GM21515 (cell line): ENCODE measurements around the gene ZC3H7A.
"Not testable (repeated sequence)": the region's sequence is repeated elsewhere in the genome, so short reads cannot be mapped to it uniquely, and the experiment has no call there.

Experiments used
- ATAC-seq: cut with Tn5 transposase; IDR thresholded peaks from one replicate; pipeline ENCODE4 v1.9.1; 2021; ENCODE audit not compliant: unreplicated experiment

Gene ZC3H7A

GRCh38 chr16:11799509-11800381, 2.7 kb upstream of the ZC3H7A start:
- no peak for ATAC-seq

DNA sequence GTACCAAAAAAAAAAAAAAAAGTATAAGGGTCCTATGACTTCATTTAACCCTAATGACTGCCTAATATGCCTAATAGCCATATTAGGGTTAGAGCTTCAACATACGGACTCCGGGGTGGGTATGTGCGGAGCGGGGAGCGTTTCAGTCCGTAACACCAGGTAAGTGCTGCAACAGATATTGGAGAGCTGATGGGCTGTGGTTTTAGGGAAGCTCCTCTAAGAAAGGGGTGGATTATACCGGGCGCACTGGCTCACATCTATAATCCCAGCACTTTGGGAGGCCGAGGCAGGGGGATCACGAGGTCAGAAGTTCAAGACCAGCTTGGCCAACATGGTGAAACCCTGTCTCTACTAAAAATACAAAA, 1.9 kb upstream of the ZC3H7A start:
- ATAC-seq, result no peak

- ATAC-seq, result no peak
These were observed 870 bp upstream of the ZC3H7A start for GRCh38 chr16:11797957-11798299.

DNA sequence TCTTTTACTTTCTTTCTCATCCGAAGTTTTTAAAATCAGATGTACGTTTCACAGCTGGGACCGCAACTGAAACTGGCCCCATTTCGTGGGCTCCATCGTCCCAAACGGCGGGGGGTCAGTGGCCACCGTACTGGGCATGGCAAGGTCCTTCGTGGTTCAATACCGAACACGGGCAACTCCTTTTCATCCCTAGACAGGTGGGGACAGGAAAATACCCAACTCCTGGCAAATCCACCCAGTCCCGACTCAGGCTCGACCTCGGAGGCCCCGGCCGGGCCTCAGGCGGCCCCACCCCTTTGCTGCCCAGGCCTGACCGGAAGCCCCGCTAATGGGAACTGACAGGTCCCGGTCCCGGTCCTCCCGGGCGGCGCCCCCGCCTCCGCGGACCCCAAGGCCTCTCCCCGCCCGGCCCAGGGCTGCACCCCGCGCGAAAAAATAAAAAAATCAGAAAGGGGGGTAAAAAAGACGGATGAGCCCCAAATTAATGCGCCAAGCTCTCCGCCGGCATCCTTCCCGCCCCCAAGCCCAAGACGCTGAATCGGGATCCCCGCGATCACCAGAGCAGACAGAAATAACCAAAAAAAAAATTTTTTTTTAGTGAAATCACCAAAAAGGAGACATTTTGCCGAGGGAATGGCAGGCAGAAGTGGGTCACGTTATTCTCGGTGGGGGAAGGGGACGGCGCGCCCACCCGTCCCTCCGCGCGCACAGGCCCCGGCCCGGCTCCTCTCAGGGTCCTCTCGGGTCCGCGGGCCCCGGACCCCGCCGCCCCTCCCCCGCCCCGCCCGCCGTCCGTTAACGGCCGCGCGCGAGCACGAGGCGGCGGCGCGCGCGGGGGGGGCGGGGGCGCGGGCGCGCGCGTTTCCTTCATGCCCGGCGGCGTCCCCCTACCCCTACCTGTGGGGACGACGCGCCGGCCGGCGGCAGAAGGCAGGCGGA, 562 bp downstream of the ZC3H7A start:
- ATAC-seq, result peak; percentile 11

- ATAC-seq, result no peak
These were observed 1.2 kb downstream of the ZC3H7A start for GRCh38 chr16:11795887-11796226.

DNA sequence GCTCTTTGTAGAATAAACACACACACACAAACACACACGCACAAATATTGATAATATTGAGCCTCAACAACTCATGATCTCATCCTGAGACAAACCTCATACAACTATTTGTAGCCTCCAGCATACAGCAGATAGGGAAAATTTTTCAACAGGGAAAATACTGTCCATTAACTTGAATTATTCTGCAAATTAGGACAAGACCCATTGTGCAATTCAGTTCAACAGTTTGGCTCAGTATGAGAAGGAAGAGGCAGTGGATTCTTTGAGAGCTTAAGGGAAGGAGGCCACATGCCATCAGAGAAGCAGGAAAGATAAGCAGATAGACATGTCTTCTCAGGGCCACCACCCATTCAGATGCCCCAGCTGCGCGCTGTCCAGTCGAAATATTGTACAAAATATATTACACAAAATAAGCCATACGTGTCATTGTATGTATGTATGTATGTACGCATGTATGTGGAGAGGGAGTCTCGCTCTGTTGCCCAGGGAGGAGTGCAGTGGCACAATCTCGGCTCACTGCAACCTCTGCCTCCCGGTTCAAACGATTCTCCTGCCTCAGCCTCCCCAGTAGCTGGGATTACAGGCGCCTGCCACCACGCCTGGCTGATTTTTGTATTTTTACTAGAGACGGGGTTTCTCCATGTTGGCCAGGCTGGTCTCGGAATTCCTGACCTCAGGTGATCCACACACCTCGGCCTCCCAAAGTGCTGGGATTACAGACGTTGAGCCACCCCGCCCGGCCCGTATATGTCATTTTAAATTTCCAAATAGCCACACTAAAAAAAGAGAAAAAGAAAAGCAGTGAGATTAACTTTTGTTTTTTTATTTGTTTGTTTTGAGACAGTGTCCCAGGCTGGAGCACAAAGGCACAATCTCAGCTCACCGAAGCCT, 1.8 kb downstream of the ZC3H7A start:
- no peak for ATAC-seq

DNA sequence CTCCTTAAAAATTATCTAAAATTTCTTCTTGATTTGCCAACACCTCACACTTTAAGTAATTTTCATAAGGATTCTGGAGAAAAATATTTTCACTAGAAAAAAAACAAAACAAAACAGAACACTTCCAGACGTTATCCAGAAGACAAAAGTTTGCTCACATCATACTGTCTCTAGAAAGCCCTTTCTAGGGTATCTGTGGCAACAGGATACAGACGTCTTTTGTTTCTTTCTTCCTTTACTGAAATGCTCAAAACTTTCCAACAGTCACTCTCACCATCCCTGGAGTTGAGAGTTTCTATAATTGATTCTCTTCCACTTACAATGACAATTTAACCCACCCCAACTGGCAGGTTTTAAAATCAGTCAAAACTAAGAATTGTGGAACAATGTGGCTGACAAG, 2.6 kb downstream of the ZC3H7A start:
- ATAC-seq, result no peak

GRCh38 chr16:11793840-11794239, 3.2 kb downstream of the ZC3H7A start:
- no peak for ATAC-seq

- no peak for ATAC-seq
These were observed 4.4 kb downstream of the ZC3H7A start for GRCh38 chr16:11792410-11793241.

DNA sequence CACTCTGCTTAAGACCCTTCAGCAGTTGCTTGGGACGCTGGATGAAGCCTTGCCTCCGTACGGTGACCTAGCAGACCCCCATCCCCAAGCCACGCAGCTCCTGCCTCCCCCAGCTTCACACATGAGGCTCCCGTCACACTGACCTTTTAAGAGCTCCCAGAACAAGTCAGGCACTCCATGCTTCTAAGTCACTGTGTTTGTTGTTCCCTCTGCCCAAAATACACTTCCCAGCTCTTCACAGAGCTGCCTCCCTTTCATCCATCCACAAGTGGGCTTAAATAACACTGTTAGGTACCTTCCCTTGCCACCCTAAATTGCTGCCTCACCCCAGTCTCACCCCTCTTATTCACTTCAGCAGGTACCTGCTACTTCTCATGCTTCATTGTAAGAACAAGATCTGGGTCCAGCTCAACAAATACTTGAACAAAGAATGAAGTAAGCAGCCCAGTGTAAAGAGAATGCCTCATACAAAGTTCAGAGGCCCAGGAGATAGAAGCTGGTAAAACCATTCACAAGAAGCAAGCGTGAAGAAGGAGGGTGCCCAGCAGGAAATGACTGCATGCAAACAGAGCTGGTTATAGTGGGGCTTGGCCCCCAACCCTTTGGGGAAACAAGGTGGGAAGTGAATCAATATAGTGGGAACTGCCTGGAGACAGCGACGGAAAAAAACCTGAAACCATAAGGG, 5.8 kb downstream of the ZC3H7A start:
- no peak for ATAC-seq

DNA sequence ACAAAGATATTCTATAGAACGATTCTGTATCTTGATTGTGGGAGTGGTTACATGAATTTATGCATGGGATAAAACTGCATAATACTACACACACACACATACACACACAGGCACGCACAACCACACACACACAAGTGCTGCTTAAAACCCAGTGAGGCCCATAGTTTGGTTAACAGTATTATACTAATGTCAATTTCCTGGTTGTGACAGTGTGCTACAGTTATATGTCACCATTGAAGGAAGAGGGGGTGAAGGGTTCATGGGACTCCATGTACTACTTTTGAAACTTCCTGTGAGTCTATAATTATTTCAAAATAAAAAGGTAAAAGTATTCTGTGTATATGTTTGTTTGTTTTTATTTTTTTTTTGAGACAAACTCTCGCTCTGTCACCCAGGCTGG, 8.1 kb downstream of the ZC3H7A start:
- ATAC-seq, result no peak

- not testable (repeated sequence) for ATAC-seq
These were observed 12.0 kb downstream of the ZC3H7A start for GRCh38 chr16:11784980-11785599.

GRCh38 chr16:11784381-11784780, 12.7 kb downstream of the ZC3H7A start:
- ATAC-seq, result not testable (repeated sequence)

DNA sequence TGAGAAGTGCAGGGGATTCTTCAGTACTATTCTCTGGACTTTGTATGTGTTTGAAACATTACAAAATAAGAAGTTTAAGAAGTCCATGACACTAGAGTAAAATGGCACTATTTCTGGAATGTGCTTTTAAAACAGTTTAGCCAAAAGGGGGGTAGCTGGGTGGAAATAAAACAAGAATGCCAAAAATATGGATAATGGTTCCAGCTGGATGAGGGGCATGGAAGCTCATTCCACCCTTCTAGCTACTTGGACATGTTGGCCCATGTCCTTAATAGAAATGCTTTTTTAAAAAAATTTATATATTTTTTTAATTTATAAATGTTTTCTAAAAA, 13.1 kb downstream of the ZC3H7A start:
- ATAC-seq, result no peak

DNA sequence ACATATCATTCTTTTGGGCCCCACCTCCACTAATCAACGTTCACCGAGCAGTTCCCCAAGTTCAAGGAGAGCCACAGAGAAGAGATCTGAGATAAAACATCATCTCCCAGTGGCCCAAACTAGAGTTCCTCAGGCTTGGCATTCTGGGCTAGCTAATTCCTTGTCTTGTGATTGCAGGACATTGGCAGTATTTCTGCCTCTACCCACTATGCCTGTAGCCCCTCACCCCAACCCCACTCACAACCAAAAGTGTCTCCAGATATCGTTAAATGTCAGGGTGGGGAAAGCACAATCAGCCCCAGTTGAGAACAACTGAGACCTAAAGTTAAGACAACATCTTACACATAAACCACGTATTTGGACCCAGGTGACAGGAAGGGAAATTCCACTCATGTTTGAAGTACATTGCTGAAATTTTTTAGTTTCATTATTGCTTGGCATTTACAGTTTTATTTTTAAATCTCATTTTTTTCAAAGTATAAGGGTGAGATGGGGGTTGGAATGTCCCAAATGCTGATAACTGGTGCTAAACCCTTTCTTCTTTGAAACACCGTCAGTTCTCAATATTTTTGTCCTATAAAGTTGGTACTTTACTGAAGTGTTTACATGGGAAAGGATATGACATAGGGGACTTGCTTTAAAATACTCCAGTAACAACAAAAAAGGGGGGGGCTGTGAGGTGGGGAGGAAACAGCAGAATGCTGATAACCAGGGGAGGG, 13.6 kb downstream of the ZC3H7A start:
- ATAC-seq, result peak; percentile 43

DNA sequence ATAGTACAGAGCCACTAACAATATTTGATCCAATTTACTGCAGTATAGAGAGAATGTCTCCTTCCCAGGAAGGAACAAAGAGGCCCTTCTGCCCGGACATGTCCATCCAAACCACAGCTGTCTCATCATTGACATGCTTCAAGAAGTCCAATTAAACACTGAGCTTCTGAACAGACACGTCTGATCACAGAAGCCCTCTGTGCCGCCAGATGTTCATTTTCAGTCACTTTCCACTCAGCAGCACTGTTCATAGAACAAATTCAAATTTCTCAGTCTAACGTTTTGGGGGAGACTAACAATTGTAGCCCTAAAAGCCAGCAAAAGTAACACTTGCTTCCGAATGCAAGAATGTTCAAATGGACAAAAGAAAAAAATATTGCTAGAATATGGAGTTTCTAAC, 15.3 kb downstream of the ZC3H7A start:
- ATAC-seq, result no peak

GRCh38 chr16:11780991-11781680, 15.9 kb downstream of the ZC3H7A start:
- ATAC-seq, result no peak

DNA sequence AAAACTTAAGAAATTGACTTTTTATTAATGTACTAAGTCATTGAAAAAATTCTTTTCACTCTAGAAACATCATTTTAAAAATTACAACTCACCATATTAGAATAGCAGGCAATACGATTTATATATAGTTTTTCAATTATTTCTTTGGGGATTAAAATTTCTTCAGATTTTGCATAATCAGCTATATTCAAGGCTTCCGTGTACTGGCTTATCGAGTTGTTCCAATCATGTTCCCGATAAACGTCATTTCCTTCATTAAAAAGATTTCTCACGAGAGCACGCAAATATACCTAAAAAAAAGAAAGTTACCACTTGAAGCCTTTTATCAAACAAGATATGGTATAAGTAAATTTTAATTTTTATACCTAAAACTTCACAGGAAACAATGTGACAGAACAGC, 18.0 kb downstream of the ZC3H7A start:
- no peak for ATAC-seq
